HepG2 (cell line): ENCODE results near the gene TMBIM6. TPM values are rescaled to one million over a fixed set of nuclear protein-coding genes. Genes with fewer than 3 reads are reported as not detected.
A peak's percentile ranks its signal among the peaks of the same experiment; 100 is the strongest.

Experiments used
- DPF2 ChIP-seq: sonication (generic); formaldehyde crosslinking; IDR thresholded peaks from 2 replicates; pipeline ENCODE4 v1.4.0; 2020; ENCODE audit warnings: mild to moderate bottlenecking, low read depth, missing genetic modification reagents, borderline replicate concordance
- HMGA1 ChIP-seq: sonication (generic); formaldehyde crosslinking; conservative IDR thresholded peaks from 2 replicates; pipeline ENCODE4 v1.4.0; 2020; ENCODE audit warnings: missing genetic modification reagents
- HNRNPUL1 ChIP-seq: fragments of 200-400 bp; formaldehyde crosslinking; IDR thresholded peaks from 2 replicates; pipeline ENCODE4 v1.6.1; 2017; ENCODE audit warnings: low read depth, mild to moderate bottlenecking, low read length, moderate library complexity
- NR2F2 ChIP-seq: IDR thresholded peaks from 2 replicates; pipeline ENCODE4 v1.6.1; 2012; ENCODE audit warnings: low read depth, inconsistent platforms, borderline replicate concordance
- PHF20 ChIP-seq: sonication (generic); formaldehyde crosslinking; IDR thresholded peaks from 2 replicates; pipeline ENCODE4 v1.5.0; 2020; ENCODE audit warnings: mild to moderate bottlenecking, missing genetic modification reagents
- SNAPC5 ChIP-seq: sonication (generic); formaldehyde crosslinking; IDR thresholded peaks from 2 replicates; pipeline ENCODE4 v1.8.1; 2023; ENCODE audit warnings: mild to moderate bottlenecking, missing genetic modification reagents, borderline replicate concordance
- YEATS4 ChIP-seq: sonication (generic); formaldehyde crosslinking; IDR thresholded peaks from 2 replicates; pipeline ENCODE4 v1.4.0; 2020; ENCODE audit warnings: missing genetic modification reagents, borderline replicate concordance
- ZKSCAN5 ChIP-seq: sonication (generic); formaldehyde crosslinking; IDR thresholded peaks from 2 replicates; pipeline ENCODE4 v1.5.1; 2020; ENCODE audit warnings: mild to moderate bottlenecking, missing genetic modification reagents
- ZNF136 ChIP-seq: sonication (generic); formaldehyde crosslinking; IDR thresholded peaks from 2 replicates; pipeline ENCODE4 v1.8.1; 2022; ENCODE audit warnings: low read depth, mild to moderate bottlenecking, moderate library complexity, missing genetic modification reagents
- ZNF468 ChIP-seq: sonication (generic); formaldehyde crosslinking; IDR thresholded peaks from 2 replicates; pipeline ENCODE4 v1.8.0; 2022; ENCODE audit warnings: mild to moderate bottlenecking, moderate library complexity, missing genetic modification reagents
- ZNF761 ChIP-seq: sonication (generic); formaldehyde crosslinking; conservative IDR thresholded peaks from 2 replicates; pipeline ENCODE4 v1.4.0; 2020; ENCODE audit warnings: mild to moderate bottlenecking, missing genetic modification reagents
- ZNF850 ChIP-seq: sonication (generic); formaldehyde crosslinking; conservative IDR thresholded peaks from 2 replicates; pipeline ENCODE4 v1.9.0; 2021; ENCODE audit warnings: mild to moderate bottlenecking, missing genetic modification reagents
- polyA plus RNA-seq, 8 experiments: library from polyadenylated mRNA; depleted of rRNA in 3 of 8; stranded (reverse) in 7 of 8; unstranded in 1 of 8; fragments of >200 nt; fragmentation: Illumina TruSeq in 4 of 8; extraction: Trizol in 4 of 8; gene quantifications; 2 replicates each; pipeline versions ENCODE4 v1.2.1 to v1.2.3, GENCODE V29; 2011 to 2016; ENCODE audit warnings: low read depth in 4 of 8, missing spikeins in 1 of 8, mixed read lengths in 1 of 8; ENCODE audit not compliant: insufficient read depth in 1 of 8
- total RNA-seq, 5 experiments: library from RNA; depleted of rRNA; stranded (reverse); fragments of >200 nt; fragmentation: Illumina TruSeq; extraction: Trizol; gene quantifications; 2 replicates each; pipeline ENCODE4 v1.2.3, GENCODE V29; 2016; ENCODE audit warnings: low read depth in 1 of 5
- TF ChIP-seq, protein P1 (sequence below): sonication (generic); formaldehyde crosslinking; conservative IDR thresholded peaks from 2 replicates; pipeline ENCODE4 v1.4.0; 2020; ENCODE audit warnings: missing genetic modification reagents
- TF ChIP-seq, protein P2 (sequence below): sonication (generic); formaldehyde crosslinking; conservative IDR thresholded peaks from 2 replicates; pipeline ENCODE4 v1.4.0; 2020; ENCODE audit warnings: missing genetic modification reagents
- TF ChIP-seq, protein P3 (sequence below): sonication (generic); formaldehyde crosslinking; IDR thresholded peaks from 2 replicates; pipeline ENCODE4 v1.8.0; 2022; ENCODE audit warnings: mild to moderate bottlenecking, missing genetic modification reagents, borderline replicate concordance
- TF ChIP-seq, protein P4 (sequence below): sonication (generic); formaldehyde crosslinking; IDR thresholded peaks from 2 replicates; pipeline ENCODE4 v1.9.0; 2022; ENCODE audit warnings: missing genetic modification reagents, mild to moderate bottlenecking, borderline replicate concordance
- TF ChIP-seq, protein P5 (sequence below): sonication (generic); formaldehyde crosslinking; IDR thresholded peaks from 2 replicates; pipeline ENCODE4 v1.4.0; 2020; ENCODE audit warnings: missing genetic modification reagents, borderline replicate concordance

TMBIM6 gene
- total and polyA plus RNA-seq, 2 of the 13 experiments (the other 11 are each of a cell fraction or from before 2014, with no cell fraction given), result 412 to 468 TPM

GRCh38 chr12:49707128-49707811, 34.1 kb upstream of the TMBIM6 start, which contains the start of gene FMNL3 (continued):
- no peak for TF ChIP-seq SNAPC5 (CRISPR knock-in tag)
- TF ChIP-seq, protein P1, sequence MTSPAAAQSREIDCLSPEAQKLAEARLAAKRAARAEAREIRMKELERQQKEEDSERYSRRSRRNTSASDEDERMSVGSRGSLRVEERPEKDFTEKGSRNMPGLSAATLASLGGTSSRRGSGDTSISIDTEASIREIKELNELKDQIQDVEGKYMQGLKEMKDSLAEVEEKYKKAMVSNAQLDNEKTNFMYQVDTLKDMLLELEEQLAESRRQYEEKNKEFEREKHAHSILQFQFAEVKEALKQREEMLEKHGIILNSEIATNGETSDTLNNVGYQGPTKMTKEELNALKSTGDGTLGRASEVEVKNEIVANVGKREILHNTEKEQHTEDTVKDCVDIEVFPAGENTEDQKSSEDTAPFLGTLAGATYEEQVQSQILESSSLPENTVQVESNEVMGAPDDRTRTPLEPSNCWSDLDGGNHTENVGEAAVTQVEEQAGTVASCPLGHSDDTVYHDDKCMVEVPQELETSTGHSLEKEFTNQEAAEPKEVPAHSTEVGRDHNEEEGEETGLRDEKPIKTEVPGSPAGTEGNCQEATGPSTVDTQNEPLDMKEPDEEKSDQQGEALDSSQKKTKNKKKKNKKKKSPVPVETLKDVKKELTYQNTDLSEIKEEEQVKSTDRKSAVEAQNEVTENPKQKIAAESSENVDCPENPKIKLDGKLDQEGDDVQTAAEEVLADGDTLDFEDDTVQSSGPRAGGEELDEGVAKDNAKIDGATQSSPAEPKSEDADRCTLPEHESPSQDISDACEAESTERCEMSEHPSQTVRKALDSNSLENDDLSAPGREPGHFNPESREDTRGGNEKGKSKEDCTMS, result no peak
- TF ChIP-seq, protein P2, sequence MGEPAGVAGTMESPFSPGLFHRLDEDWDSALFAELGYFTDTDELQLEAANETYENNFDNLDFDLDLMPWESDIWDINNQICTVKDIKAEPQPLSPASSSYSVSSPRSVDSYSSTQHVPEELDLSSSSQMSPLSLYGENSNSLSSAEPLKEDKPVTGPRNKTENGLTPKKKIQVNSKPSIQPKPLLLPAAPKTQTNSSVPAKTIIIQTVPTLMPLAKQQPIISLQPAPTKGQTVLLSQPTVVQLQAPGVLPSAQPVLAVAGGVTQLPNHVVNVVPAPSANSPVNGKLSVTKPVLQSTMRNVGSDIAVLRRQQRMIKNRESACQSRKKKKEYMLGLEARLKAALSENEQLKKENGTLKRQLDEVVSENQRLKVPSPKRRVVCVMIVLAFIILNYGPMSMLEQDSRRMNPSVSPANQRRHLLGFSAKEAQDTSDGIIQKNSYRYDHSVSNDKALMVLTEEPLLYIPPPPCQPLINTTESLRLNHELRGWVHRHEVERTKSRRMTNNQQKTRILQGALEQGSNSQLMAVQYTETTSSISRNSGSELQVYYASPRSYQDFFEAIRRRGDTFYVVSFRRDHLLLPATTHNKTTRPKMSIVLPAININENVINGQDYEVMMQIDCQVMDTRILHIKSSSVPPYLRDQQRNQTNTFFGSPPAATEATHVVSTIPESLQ (CRISPR knock-in tag), result no peak
- TF ChIP-seq ZNF761 (CRISPR knock-in tag), result 0 out of 2 replicates have a peak, but pooled peaks have one; percentile 52
- no peak for TF ChIP-seq ZNF136 (CRISPR knock-in tag)
- TF ChIP-seq, protein P3, sequence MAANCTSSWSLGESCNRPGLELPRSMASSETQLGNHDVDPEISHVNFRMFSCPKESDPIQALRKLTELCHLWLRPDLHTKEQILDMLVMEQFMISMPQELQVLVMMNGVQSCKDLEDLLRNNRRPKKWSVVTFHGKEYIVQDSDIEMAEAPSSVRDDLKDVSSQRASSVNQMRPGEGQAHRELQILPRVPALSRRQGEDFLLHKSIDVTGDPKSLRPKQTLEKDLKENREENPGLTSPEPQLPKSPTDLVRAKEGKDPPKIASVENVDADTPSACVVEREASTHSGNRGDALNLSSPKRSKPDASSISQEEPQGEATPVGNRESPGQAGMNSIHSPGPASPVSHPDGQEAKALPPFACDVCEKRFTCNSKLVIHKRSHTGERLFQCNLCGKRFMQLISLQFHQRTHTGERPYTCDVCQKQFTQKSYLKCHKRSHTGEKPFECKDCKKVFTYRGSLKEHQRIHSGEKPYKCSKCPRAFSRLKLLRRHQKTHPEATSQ (CRISPR knock-in tag), result peak; percentile 79; the same call in 1 of the 2 replicates
- TF ChIP-seq NR2F2, result no peak
- no peak for TF ChIP-seq PHF20 (CRISPR knock-in tag)
- TF ChIP-seq, protein P4, sequence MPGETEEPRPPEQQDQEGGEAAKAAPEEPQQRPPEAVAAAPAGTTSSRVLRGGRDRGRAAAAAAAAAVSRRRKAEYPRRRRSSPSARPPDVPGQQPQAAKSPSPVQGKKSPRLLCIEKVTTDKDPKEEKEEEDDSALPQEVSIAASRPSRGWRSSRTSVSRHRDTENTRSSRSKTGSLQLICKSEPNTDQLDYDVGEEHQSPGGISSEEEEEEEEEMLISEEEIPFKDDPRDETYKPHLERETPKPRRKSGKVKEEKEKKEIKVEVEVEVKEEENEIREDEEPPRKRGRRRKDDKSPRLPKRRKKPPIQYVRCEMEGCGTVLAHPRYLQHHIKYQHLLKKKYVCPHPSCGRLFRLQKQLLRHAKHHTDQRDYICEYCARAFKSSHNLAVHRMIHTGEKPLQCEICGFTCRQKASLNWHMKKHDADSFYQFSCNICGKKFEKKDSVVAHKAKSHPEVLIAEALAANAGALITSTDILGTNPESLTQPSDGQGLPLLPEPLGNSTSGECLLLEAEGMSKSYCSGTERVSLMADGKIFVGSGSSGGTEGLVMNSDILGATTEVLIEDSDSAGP (CRISPR knock-in tag), result peak; percentile 81
- TF ChIP-seq ZNF468 (CRISPR knock-in tag), result no peak
- TF ChIP-seq DPF2, result no peak
- no peak for TF ChIP-seq ZKSCAN5 (CRISPR knock-in tag)
- TF ChIP-seq, protein P5, sequence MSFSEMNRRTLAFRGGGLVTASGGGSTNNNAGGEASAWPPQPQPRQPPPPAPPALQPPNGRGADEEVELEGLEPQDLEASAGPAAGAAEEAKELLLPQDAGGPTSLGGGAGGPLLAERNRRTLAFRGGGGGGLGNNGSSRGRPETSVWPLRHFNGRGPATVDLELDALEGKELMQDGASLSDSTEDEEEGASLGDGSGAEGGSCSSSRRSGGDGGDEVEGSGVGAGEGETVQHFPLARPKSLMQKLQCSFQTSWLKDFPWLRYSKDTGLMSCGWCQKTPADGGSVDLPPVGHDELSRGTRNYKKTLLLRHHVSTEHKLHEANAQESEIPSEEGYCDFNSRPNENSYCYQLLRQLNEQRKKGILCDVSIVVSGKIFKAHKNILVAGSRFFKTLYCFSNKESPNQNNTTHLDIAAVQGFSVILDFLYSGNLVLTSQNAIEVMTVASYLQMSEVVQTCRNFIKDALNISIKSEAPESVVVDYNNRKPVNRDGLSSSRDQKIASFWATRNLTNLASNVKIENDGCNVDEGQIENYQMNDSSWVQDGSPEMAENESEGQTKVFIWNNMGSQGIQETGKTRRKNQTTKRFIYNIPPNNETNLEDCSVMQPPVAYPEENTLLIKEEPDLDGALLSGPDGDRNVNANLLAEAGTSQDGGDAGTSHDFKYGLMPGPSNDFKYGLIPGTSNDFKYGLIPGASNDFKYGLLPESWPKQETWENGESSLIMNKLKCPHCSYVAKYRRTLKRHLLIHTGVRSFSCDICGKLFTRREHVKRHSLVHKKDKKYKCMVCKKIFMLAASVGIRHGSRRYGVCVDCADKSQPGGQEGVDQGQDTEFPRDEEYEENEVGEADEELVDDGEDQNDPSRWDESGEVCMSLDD (CRISPR knock-in tag), result peak; percentile 41; the same call in 1 of the 2 replicates
- TF ChIP-seq HMGA1 (CRISPR knock-in tag), result no peak
- no peak for TF ChIP-seq HNRNPUL1
- peak; percentile 65; the same call in 1 of the 2 replicates for TF ChIP-seq YEATS4 (CRISPR knock-in tag)
- TF ChIP-seq ZNF850, result no peak
